Activated CD4-positive, alpha-beta memory T cell treated with anti-CD3 and anti-CD28 coated beads, Interleukin-2, amount 10 ng/mL, durations not matched to agents 7 days and 5 days (primary cell): Measurements from ENCODE around the gene GRAPL. TPM values are rescaled to one million over a fixed set of nuclear protein-coding genes. Genes with fewer than 3 reads are reported as not detected.
"Not testable (repeated sequence)": the region's sequence is repeated elsewhere in the genome, so short reads cannot be mapped to it uniquely, and the experiment has no call there.

Source experiments
- CTCF ChIA-PET: fragments of 350-600 bp; sonication (Branson Sonifier 250); formaldehyde crosslinking; loops from one replicate; lab custom pipeline; 2021; ENCODE audit warnings: antibody characterized with exemption, inconsistent platforms; lab: Charles Lee
- POLR2A ChIA-PET: fragments of 350-600 bp; sonication (Branson Sonifier 250); formaldehyde crosslinking; loops from one replicate; lab custom pipeline; 2021; ENCODE audit warnings: antibody characterized with exemption; lab: Charles Lee
- DNase-seq: peaks from one replicate; pipeline ENCODE4 v3.0.0-alpha.2; 2020
- H3K27ac Mint-ChIP-seq: one replicate; pipeline ENCODE4 v1.8.0; 2021; ENCODE audit warnings: mild to moderate bottlenecking, mixed read lengths
- H3K27me3 Mint-ChIP-seq: one replicate; pipeline ENCODE4 v1.8.0; 2021; ENCODE audit warnings: mixed read lengths
- H3K36me3 Mint-ChIP-seq: one replicate; pipeline ENCODE4 v1.8.0; 2021; ENCODE audit warnings: low read depth, mixed read lengths
- H3K4me1 Mint-ChIP-seq: one replicate; pipeline ENCODE4 v1.8.0; 2021; ENCODE audit warnings: mixed read lengths
- H3K4me3 Mint-ChIP-seq: one replicate; pipeline ENCODE4 v1.8.0; 2021; ENCODE audit warnings: mild to moderate bottlenecking, mixed read lengths
- H3K9me3 Mint-ChIP-seq: one replicate; pipeline ENCODE4 v1.8.0; 2021; ENCODE audit warnings: mixed read lengths
- total RNA-seq, 2 experiments: library from RNA; stranded (reverse); gene quantifications; one replicate each; pipeline ENCODE4 v1.2.3, GENCODE V29; 2021

GRAPL gene
- total RNA-seq: 10 to 100 TPM in 1 of 2 experiments, 1 to 10 TPM in 1; 9.2 to 10.1 TPM

DNA sequence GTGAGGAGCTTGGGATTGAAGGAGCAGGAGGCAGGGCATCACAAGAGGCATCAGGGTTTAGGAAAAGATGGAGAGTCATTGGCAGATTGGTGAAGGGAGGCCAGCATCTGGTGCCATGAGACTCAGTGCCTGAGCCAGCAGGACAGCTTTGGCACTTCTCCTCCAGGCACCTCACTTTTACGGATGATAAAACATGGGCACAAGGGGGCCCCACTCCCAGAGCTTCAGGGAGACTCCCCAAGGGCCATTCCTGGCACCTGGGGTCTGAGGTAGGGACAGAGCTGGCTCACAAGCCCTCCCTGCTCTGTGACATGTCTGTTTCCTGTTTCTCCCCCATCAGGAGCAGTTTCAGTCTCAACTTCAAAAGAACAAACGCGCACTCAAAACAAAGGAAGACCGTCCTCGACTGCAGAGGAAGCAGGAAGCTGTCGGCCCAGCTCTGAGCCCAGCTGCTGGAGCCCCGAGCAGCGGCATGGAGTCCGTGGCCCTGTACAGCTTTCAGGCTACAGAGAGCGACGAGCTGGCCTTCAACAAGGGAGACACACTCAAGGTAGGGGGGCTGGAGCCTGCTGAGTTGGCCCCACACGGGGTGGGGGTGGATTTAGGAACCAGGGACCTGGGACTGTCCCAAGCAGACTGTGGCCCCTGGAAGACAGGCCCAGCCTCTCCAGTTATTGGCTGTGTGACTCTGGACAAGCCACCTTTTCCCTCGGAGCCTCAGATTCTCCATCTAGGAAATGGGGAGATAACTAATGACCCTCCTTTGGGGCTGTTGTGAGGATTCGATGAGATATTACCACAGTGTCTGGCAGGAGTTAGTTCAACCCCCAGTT is at the start of gene GRAPL:
TSS of gene GRAPL (plus strand) at position 442 of the 833 bp plus-strand sequence. CDS start at position 473, 31 bp downstream.
- CTCF ChIA-PET, H3K4me1 Mint-ChIP-seq, POLR2A ChIA-PET, H3K9me3 Mint-ChIP-seq, H3K4me3 Mint-ChIP-seq, DNase-seq, H3K36me3 Mint-ChIP-seq, H3K27me3 Mint-ChIP-seq, H3K27ac Mint-ChIP-seq: not testable (repeated sequence)

DNA sequence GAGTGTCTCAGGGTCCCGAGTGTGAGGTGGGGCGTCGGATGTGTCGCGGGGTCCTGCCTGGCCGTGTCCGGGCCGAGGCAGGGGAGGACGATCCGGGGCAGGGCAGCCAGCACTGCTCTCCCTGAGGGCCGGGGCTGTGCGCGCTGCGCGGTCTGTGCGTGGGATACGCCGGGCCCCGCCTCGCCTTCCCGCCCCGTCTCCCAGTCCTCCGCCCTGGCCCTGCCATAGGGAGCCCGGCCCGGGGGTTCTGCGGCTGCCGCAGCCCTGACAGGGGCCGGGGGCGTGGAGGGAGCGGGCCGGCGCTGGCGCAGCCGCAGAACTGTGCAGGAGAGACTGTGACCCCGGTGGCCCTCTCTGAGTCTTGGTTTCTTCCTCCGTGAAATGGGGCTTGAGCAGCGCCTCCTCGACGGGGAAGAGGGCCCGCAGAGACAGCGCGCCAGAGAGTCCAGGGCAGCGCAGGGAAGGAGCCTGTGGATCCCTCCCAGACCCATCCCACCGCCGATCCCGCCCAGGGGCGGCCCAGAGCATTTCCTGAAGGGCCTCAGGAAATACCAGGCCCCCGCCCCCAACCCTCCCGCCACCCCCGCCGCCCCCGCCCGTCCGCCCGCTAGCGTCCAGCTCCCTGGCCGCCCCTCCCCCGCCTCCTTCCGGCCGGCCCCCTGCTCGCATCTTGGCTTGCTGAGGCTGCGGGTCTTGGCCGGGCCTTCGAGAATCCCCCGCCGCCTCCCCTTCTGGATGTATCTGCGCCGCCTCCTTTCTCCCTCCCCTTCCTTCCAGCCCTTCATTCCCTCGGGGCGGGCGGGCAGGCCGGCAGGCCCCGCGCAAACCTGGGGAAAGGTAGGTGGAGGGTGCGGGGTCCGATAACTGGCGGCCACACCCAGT is 38.3 kb upstream of the GRAPL start:
- H3K27me3 Mint-ChIP-seq, DNase-seq, H3K4me3 Mint-ChIP-seq, H3K27ac Mint-ChIP-seq, H3K4me1 Mint-ChIP-seq, POLR2A ChIA-PET, CTCF ChIA-PET, H3K36me3 Mint-ChIP-seq, H3K9me3 Mint-ChIP-seq: not testable (repeated sequence)

DNA sequence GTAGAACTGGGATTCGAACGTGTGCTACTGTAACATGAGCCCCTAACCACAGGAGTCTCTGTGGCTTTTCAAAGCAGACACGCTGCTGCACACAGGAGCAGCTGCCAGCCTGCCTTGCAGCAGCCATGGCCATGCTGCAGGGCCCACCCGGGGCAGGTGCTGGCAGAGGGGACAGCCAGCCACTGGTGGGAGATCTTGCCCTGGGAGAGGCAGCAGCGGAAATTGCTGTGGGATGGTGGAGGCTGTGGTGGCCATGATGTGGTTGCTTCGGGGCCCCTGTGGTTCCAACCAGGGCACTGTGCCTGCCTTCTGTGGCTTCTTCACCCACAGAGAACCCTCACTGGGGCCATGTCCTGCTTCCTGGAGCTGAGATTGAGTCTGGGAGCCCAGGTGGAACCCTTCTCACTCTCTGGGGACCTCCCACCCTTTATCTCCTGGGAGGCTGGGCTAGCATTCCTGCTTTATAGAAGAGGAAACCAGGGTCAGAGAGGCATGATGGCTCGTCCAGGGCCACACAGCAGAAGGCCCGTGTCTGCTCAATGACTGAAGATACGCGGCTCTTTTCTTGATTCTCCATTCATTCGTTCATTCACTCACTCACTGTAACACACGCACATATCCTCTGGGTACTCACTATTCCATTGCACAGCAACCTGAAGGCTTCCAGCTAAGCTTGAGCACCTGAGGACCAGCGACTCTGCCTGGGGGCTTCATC is 37.2 kb upstream of the GRAPL start:
- POLR2A ChIA-PET: not testable (repeated sequence)

GRCh38 chr17:19092737-19093683 is 34.4 kb upstream of the GRAPL start:
- H3K27me3 Mint-ChIP-seq, H3K27ac Mint-ChIP-seq, H3K4me1 Mint-ChIP-seq, H3K36me3 Mint-ChIP-seq, POLR2A ChIA-PET, H3K9me3 Mint-ChIP-seq, H3K4me3 Mint-ChIP-seq, CTCF ChIA-PET, DNase-seq: not testable (repeated sequence)

More for the DNA sequence above, 37.2 kb upstream of the GRAPL start:
- H3K4me3 Mint-ChIP-seq, H3K27me3 Mint-ChIP-seq, H3K9me3 Mint-ChIP-seq, H3K4me1 Mint-ChIP-seq, H3K27ac Mint-ChIP-seq, H3K36me3 Mint-ChIP-seq, CTCF ChIA-PET, DNase-seq: not testable (repeated sequence)

GRCh38 chr17:19093684-19094438 is 33.5 kb upstream of the GRAPL start:
- DNase-seq, H3K27ac Mint-ChIP-seq, H3K27me3 Mint-ChIP-seq, H3K4me1 Mint-ChIP-seq, H3K4me3 Mint-ChIP-seq, POLR2A ChIA-PET, H3K9me3 Mint-ChIP-seq, CTCF ChIA-PET, H3K36me3 Mint-ChIP-seq: not testable (repeated sequence)

DNA sequence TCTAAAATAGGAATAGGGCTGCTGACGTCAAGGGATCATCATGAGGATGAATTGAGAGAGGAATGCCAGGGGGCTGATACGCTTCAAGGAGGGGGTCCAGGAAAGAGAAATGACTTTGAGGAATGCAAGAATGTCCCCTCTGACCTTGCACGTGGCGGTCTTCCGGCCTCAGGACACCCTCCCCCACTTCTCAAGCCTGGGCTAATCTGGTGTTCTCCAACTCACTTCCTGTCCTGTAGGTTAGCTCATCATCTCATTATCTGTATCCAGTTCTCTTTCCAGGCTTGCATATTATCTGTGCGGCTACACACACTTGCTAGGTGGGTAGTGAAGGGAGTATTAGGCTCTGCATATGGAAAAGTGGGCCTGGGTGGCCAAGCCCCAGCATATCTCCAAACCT is 18.9 kb upstream of the GRAPL start:
- H3K36me3 Mint-ChIP-seq, H3K9me3 Mint-ChIP-seq, CTCF ChIA-PET, H3K4me1 Mint-ChIP-seq, POLR2A ChIA-PET, H3K27me3 Mint-ChIP-seq, DNase-seq, H3K27ac Mint-ChIP-seq, H3K4me3 Mint-ChIP-seq: not testable (repeated sequence)

GRCh38 chr17:19110189-19111097 is 16.9 kb upstream of the GRAPL start:
- not testable (repeated sequence) for H3K27me3 Mint-ChIP-seq

GRCh38 chr17:19111111-19111711 is 16.2 kb upstream of the GRAPL start:
- Mint-ChIP-seq H3K4me3 (peak overlapping the region; percentile 67), H3K27ac (peak overlapping the region; percentile 90)
- H3K9me3 Mint-ChIP-seq, H3K27me3 Mint-ChIP-seq, H3K36me3 Mint-ChIP-seq, H3K4me1 Mint-ChIP-seq, CTCF ChIA-PET, POLR2A ChIA-PET: not testable (repeated sequence)
- peak; percentile 62 for DNase-seq

More at GRCh38 chr17:19110189-19111097, 16.9 kb upstream of the GRAPL start:
- CTCF ChIA-PET, H3K4me1 Mint-ChIP-seq, POLR2A ChIA-PET, H3K4me3 Mint-ChIP-seq, H3K36me3 Mint-ChIP-seq, H3K27ac Mint-ChIP-seq, DNase-seq, H3K9me3 Mint-ChIP-seq: not testable (repeated sequence)

DNA sequence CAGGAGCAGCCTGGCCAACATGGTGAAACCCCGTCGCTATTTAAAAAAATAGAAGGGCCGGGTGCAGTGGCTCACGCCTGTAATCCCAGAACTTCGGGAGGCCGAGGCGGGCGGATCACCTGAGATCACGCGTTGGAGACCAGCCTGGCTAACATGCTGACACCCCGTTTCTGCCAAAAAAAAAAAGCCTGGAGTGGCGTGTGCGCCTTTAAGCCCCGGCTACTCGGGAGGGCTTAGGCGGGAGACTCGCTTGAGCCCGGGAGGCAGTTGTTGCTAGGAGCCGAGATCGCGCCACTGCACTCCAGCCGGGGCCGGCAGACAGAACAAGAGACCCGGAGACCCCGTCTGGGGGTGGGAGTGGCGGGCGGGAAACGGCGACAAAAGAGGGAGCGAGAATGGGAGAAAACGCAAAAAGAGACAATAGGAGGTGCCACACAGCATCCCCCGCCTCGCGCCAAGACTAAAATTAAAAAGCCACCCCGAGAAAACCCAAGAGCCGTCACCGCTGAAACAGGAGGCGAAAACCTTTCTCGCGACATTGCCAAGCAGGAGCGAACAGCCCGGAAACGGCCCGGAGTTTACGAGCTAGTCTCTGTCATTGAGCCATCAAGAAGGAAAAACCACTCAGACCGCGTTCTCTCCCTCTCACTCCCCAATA is 15.5 kb upstream of the GRAPL start:
- CTCF ChIA-PET, H3K9me3 Mint-ChIP-seq, H3K36me3 Mint-ChIP-seq, H3K4me1 Mint-ChIP-seq, H3K27me3 Mint-ChIP-seq, POLR2A ChIA-PET: not testable (repeated sequence)
- H3K27ac Mint-ChIP-seq: peak overlapping the region; percentile 90
- DNase-seq: peak; percentile 79
- peak overlapping the region; percentile 68 for H3K4me3 Mint-ChIP-seq

DNA sequence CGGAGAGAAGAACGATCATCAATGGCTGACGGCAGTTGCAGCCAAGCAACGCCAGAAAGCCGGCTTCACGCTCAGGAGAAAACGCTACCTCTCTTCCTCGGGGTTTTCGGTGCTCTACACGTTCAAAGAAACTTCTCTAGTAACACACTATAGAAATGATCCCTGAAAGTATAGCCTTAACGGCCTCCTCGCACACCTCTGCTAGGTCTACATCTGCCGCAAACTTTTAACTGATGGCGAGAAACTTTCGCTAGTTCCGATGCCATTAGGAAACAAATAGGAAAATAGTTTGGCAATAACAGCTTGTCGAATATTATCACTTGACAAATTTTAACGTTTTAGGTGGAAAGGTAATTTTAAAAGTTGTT is 14.9 kb upstream of the GRAPL start:
- H3K4me3 Mint-ChIP-seq, H3K36me3 Mint-ChIP-seq, POLR2A ChIA-PET, H3K4me1 Mint-ChIP-seq, CTCF ChIA-PET, H3K9me3 Mint-ChIP-seq, H3K27ac Mint-ChIP-seq, DNase-seq, H3K27me3 Mint-ChIP-seq: not testable (repeated sequence)
